T follicular helper cell (primary cell): Measurements from ENCODE around the gene RAPGEF5.

Source experiments
- DNase-seq: peaks from one replicate; pipeline ENCODE4 v3.0.0-alpha.2; 2020; ENCODE audit warnings: low read depth

Gene RAPGEF5

GRCh38 chr7:22302951-22303423, 54.0 kb downstream of the RAPGEF5 start:
- DNase-seq = no peak

- DNase-seq = no peak
Observed at GRCh38 chr7:22302193-22302592, 54.8 kb downstream of the RAPGEF5 start.

GRCh38 chr7:22301790-22302189, 55.2 kb downstream of the RAPGEF5 start:
- no peak for DNase-seq

GRCh38 chr7:22300839-22301238, 56.1 kb downstream of the RAPGEF5 start:
- no peak for DNase-seq

- no peak for DNase-seq
Observed at GRCh38 chr7:22296916-22297315, 60.0 kb downstream of the RAPGEF5 start.

GRCh38 chr7:22296265-22296566, 60.7 kb downstream of the RAPGEF5 start:
- no peak for DNase-seq

GRCh38 chr7:22295402-22296264, 61.3 kb downstream of the RAPGEF5 start:
- DNase-seq = no peak

GRCh38 chr7:22292531-22292930, 64.4 kb downstream of the RAPGEF5 start:
- DNase-seq = no peak

- no peak for DNase-seq
Observed at GRCh38 chr7:22291977-22292376, 65.0 kb downstream of the RAPGEF5 start.

- DNase-seq = no peak
Observed at GRCh38 chr7:22288202-22288601, 68.8 kb downstream of the RAPGEF5 start.

- no peak for DNase-seq
Observed at GRCh38 chr7:22287412-22287811, 69.5 kb downstream of the RAPGEF5 start.

GRCh38 chr7:22286436-22286835, 70.5 kb downstream of the RAPGEF5 start:
- no peak for DNase-seq

GRCh38 chr7:22281481-22281880, 75.5 kb downstream of the RAPGEF5 start:
- no peak for DNase-seq

- DNase-seq = no peak
Observed at GRCh38 chr7:22280031-22280430, 76.9 kb downstream of the RAPGEF5 start.

GRCh38 chr7:22278660-22279059, 78.3 kb downstream of the RAPGEF5 start:
- no peak for DNase-seq

GRCh38 chr7:22277375-22277774, 79.6 kb downstream of the RAPGEF5 start:
- DNase-seq = no peak

- DNase-seq = no peak
Observed at GRCh38 chr7:22275661-22276060, 81.3 kb downstream of the RAPGEF5 start.

GRCh38 chr7:22271311-22271710, 85.6 kb downstream of the RAPGEF5 start:
- no peak for DNase-seq

GRCh38 chr7:22270371-22270770, 86.6 kb downstream of the RAPGEF5 start:
- no peak for DNase-seq

- DNase-seq = no peak
Observed at GRCh38 chr7:22269963-22270362, 87.0 kb downstream of the RAPGEF5 start.

- DNase-seq = no peak
Observed at GRCh38 chr7:22268884-22269421, 88.0 kb downstream of the RAPGEF5 start.

- DNase-seq = no peak
Observed at GRCh38 chr7:22267930-22268615, 88.9 kb downstream of the RAPGEF5 start.

GRCh38 chr7:22262538-22262937, 94.4 kb downstream of the RAPGEF5 start:
- DNase-seq = no peak
